NCI-H774 (cell line): Measurements from ENCODE around the gene EPHA4.
"Not testable (repeated sequence)": the region's sequence is repeated elsewhere in the genome, so short reads cannot be mapped to it uniquely, and the experiment has no call there.

Source experiments
- DNase-seq: peaks from one replicate; lab custom pipeline; 2025; lab: John Stamatoyannopoulos, UW

Gene EPHA4

DNA sequence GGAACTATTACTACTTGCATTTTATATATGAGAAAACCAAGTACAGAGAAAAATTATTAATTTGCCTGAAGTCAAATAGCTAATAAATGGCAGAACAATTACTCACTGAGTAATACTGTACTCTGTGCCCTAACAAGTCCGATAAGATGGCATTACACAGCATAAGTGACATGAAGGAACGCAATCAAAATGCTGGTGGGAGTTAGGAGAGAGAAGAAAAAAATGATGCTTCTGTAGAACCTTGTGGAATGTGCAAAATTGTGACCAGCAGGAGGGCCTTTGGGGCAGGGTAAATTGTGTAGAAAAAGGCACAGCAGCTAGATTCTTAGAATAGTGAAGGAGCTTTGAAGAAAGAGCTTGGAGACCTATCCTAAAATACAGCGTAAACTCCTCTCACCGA lies 32.9 kb downstream of the EPHA4 start:
- no peak for DNase-seq

DNA sequence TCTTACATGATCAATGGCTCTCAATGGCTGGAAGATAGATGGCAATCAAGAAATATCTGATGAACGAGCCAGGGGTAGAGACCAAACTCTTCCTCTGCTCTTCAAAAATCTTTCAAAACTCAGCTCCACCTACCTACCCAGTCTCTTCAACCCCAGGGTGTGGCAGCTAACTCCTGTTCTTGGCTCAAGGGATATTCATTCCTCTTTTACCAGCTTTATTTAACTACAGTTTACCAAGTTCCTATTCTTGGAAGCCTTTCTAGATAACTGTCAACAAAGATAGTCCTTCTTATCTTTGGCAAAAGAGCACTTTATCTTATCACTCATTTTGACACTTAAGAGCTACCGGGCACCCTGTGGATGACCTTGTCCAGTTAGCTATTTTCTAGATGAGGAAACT lies 36.3 kb downstream of the EPHA4 start:
- no peak for DNase-seq

DNA sequence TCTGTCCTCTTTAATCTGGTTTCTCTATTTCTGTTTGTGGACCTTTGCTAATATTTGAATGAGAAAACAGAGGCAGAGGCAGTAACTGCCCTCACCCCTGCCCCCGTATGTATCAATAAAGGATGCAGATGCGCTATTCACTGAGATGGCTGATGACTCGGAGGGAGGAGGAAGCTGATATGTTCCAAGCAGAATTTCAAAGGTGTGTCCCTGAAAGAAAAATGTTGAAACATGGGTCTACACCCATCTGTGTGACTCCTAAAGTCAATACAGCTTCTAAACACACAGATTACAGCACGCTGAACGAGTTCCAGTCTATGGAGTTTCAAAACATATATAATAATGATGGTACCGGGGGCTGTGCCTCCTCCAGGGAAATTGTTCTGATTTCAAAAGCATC lies 38.8 kb downstream of the EPHA4 start:
- DNase-seq = no peak

DNA sequence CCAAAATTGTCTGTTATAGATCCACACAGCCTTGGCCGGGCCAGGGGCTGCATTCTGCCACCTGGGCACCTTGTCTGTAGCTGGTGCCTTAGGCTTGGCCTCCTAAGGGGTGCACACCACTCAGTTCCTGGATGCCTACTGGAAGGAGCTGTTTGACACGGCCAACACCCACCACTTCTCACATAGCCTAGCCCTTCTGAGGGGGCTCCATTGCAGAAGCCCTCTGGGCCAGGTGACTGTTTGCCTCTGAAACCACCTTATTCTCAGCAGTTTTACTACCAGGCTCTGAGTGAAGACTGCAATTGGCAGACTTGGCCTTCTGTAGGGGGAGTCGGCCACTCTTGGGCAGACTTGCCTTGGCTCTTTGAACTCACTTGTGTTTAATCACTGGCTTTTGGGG lies 39.5 kb downstream of the EPHA4 start:
- no peak for DNase-seq

DNA sequence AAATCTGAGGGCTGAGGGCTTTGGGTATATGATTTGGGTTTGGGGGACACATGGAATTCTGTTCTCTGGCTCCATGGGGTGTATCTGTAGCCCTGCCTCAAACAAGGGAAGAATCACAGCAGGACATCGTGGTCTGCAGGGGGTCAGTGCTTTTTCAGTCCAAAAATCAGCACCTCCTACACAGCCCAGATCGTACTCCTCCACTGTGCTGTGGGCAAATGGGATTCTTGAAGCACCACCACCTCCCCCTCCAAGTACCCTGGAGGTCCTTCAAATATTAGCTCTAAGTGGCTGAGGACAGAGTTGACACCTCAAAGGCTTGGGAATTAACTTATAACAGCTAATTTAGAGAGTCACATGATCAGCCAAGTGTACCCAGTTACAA lies 41.5 kb downstream of the EPHA4 start:
- DNase-seq = no peak

DNA sequence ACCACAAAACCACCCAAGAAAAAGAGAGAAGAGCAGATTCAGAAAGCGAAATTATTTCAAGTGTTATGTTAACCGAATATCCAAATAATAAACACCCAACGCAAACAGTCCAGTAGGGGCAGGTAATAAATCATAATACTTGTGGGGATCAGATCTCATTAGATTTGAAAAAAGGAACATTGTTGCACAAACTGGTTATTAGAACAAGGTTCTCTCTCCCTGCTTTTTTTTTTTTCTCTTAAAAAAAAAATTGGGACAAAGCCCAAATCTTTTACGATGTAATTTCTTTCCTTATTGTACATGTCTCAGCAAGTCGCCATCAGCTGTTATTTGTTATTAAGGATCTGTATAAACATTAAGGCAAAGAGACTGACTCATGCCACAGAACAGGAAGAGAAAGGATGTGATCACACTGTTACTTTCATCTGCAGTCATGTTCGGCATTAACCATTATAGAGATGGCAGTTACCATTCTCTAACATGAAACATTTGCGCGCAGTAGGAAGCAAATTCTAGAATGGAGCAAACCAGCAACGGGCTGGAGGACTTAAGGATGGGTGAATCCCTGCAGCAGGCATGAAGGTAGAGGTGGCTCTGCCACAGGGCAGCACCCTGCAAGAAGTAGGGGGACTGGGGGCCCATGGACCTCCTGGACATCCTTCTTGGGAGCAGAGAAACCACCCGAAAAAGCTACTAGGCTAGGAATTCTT lies 42.0 kb downstream of the EPHA4 start:
- peak; percentile 16 for DNase-seq

DNA sequence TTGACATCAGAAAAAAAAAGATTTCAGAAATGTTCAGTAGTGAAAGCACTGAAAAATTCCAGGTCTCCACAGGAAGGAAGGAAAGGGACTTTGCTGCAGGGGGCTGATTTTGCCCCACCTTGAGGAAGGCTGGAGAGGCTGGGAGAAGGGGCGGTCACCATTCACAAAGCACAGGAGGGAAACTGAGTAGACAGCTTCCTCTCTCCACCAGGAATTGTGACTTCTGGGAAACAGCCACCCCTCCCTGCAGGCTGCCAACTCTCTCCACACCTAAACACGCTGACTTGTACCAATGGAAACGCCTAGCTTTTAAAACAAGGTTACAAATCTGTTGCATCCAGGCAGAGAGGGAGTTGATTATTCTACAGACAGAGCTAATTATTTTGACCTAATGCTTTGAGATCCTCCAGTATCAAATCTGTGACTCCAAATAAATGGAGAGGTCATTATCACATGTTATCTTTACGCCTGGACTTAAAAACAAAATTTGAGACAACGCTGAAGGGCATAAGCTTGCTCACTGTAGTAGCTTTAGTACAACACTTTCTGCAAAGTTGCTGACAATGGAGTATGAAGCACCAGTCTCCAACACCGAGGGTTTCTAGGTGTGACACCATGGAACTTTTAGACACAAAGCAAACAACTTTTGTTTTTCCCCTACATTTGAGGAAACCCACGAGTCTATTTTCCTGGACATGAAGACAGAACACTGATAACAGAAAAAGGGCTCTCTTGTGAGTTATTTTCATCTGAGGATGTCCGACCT lies 42.7 kb downstream of the EPHA4 start:
- DNase-seq = no peak

DNA sequence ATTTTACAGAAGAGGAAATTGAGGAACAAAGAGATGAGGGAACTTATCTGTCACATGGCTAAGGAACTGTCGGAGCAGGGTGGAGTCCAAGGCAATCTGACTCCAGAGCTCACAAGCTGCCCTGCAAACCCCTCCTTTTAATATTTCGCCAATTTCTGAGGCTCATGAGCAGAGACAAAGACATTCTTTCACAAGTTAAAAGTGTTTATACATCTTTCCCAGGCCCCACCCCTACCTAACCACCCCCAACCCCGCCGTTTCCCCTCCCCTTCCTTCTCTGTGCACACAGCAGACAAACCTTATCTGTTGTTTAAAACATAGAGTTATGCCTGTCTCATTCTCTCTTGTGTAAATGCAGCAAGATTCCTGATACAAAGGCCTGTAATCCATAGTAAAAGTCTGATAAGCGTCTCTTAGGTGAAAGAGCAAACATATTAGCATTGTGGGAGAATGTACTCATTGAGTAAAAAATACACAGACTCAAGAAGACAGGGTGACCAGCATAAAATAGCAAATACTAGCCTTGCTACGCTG lies 44.3 kb downstream of the EPHA4 start:
- DNase-seq = no peak

DNA sequence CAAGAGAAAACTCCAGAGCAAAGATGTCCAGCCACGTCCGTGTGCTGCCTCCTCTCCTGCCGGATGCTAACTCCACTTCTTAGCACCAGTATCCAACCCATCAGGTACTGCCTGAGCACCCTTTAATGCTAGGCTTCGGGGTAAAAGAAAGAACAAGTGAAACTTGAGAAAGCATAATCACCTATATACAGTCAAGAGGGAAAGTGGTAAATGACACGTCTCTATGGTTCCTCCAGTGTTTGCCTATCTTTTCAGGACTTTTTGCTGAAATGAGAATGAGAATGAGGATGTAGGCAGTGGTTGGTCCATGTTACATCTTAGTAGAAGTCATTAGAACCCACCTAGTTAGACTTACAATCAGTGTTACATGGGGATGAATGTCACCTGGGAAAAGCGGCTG lies 47.9 kb downstream of the EPHA4 start:
- DNase-seq = no peak

DNA sequence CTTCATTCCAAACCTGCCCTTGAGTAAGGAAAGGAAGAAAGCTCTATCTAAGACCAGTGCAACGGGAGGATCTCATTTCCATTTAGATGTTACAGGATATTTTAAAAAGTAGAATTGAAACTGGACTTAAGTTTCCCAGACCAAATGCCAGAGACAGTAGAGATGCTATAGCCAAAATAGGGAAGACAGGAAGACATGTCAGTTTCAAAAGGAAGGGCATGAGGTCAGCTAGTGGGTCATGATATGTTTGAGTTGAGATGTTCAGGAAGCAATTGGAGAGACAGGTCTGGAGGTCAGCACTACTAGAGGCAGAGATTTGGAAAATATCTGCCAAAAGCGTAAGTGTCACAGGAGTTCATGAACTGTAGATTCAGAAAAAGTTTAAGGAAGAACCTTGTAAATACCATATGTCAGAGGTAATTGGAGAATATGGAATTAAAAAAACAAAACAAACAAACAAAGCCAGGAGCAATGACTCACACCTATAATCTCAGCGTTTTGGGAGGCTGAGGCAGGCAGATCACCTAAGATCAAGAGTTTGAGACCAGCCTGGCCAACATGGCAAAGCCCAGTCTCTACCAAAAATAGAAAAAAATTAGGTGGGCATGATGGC lies 50.8 kb downstream of the EPHA4 start:
- DNase-seq = no peak

DNA sequence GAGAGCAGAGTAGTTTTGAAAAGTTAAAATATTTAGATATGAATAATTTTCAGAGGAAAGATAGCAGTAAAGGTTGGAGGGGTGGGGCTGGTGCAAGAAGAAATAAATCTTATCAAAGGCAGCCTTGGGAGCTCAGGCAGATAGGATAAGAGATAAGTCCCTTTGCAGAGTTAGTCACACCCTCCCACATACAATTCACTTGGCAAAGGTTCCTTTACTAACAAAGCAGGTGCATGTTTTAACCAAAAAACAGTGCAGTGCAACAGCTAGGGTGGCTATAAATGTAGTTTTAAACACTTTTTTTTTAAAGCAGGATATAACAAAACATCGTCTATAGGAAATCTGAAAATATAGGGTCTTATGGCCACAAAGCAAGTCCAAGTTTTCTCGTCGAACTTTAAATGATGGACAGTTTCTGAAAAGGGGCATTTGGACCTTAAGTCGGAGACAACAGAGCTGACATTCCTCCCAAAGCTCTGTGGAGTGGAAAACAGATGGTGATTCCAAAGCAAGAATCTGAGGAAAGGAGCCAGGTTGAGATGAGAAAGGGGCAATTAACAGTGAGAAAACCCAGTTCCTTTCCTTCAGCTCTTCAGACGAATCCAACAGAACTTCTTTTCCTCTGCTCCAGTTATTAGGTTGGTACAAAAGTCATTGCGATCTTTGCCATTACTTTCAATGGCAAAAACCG lies 53.0 kb downstream of the EPHA4 start:
- DNase-seq = no peak

DNA sequence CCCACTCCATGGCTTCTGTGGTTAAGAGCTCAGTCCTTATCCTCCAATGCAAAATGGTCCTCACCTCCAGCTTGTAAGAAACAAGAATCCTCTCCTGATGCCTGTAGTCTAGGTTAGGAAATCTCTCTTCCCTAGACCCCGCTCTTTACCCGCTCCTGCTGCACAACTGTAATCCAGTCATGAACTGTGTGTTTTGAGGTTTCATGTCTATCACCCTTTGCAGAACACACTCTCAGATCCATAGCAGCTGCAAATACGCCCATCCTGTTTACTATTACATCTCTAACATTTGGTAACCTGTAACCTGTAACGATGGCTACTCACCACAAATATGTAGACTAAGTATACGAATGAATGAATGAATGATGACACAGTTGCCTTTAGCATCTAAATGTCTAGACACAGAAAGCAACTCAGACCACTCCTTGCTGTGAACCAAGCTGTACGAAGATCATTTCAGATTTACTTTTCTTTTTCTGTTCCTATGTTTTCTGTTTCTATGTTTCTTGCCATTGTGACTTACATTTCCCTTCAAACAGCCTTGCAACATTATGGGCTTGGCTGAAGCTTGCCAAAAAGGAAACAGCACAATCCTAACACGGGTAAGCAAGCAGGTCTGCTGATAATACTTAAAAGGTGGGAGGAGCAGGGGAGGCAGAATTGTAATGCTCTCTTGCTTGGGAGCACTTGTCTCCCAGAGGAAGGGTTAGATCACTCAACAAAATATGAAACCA lies 53.7 kb downstream of the EPHA4 start:
- no peak for DNase-seq

DNA sequence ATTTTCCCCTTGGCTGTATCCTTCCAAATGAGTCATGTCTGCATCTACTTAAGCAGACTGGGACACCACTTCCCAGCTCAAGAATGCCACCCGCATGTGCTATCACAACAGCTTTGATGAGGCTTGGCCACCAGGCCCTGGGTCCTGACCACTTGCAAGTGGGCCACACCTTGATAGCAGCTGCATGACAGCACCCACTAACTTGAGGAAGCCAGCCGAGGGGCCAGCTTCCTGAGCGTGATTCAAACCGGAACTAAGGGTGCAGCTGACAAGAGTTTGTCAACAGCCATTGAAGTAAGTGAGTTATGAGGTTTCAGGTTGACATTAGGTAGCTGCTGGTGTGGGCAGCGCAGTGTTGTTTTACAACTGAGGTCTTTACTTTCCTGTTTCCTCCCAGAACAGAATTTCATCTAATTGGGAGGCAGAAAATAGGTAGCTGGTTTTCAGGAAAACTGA lies 54.4 kb downstream of the EPHA4 start:
- DNase-seq = no peak

DNA sequence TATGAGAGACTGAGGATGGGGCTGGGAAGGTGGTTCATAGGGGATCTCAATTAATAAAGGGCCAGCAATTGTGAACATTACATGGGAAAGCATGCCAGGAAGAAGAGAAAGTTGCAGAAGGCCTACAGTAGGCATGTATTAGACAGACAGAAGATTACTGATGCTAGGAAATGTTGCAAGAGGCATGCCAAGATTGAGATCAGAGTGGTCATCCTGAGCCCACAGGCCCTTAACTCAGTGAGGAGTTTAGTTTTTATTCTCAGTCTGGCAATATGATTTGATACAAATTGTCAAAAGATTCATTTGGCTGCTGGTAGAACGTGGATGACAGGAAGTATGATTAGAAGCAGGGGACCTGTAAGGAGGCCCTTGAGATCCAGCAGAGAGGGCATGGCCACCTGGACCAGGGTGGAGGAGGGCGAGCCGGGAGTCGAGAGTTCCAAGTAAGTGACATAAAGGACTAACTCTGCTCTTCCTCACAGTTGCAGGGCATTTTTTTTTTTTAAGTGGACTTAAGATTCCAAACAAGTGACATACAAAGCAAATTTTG lies 54.9 kb downstream of the EPHA4 start:
- no peak for DNase-seq

DNA sequence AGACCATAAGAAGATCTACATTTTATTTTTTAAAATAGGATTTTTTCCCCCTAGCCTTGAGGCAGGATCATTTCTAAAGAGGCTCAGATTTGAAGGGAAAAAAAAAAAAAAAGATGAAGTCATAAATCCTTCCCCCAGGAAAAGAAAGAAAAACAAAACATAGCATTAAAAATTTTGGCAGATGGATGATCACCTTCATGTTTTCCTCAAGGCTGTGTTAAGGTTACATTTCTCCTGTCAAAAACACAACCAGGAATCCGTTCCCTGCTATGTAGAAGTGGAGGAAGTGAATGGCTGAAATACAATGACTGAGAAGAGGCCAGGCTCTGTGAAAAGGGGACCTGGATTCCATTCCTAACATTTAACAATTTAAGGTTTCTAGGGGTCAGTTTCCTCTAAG lies 56.2 kb downstream of the EPHA4 start:
- DNase-seq = no peak

DNA sequence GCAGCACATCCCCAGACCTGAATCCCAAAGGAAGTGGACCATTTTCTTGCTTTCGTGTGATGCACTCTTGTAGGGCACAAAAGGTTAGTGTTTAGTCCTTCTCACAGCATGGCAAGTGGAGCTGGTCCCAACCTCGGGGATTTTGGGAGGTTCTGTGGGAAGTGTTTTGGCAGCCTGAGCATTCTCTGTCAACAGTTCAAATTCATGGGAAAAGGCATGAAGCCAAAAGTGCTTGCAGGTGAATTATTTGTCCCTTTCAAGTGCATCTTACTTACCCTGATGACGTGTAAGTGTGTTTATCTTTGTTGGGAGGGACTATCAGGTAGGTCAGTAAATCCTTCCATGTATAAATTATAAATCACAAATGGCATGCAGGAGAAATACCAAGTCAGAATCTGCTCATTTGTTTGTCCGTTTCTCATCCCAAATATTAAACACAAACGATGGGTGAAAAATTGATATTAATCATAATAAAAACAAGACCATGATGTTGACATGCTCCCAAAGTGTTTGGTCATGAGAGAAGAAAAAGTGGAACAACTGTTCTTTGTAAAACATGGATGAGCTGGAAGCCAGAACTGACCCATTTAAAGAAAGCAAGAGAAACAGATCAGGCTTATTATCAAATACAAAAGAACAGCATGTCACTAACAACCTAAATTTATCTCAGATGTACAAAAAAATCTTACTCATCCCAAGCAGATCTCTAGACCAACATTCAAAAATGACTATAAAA lies 57.6 kb downstream of the EPHA4 start:
- DNase-seq = peak; percentile 20

DNA sequence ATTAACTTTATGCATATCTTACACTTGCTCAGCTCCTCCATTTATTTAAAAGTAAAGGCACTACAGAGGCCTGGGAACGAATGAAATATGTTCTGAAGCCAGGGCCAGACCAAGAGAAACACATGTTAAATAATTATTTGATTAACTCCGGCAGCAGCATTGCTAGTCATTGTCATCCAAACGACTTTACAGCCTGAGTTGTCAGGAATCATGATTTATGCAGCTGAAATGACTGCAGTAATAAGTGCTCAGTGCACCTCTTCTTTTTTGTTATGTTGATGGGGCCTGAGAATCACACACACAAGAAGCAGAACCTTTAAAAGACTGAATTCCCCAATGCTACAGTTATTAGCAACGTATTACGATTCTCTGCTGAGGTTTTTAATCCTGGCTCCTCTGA lies 58.9 kb downstream of the EPHA4 start:
- DNase-seq = peak; percentile 58

DNA sequence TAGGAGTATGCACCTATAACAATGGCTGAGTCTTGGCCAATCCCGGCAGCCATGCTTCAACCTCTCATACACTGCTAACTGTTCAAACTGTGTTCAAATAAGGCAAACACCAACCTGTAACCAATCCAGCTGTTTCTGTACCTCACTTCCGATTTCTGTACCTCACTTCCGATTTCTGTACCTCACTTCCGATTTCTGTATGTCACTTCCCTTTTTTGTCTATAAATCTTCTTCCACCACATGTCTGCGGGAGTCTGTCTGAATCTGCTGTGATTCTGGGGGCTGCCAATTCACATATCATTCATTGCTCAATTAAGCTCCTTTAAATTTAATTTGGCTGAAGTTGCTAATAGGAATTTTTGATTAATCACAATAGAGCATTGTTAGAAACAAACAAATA lies 60.8 kb downstream of the EPHA4 start:
- not testable (repeated sequence) for DNase-seq

DNA sequence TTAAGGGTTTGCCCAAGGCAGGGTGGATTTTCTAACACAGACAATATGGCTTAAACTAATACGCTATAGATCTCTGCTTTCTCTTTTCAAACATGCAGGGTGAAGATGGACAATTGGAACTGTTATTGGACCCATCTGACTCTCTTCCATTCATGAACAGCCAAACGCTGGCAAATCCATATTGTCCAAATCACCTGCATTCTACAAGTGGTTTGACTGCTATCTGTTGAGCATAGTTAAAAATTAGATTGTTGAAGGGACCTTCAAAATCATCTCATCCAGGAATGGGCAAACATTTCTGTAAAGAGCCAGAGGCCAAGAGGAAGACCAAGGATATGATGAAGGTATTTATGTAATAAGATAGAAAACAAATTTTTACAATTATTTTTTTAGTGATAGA lies 65.6 kb downstream of the EPHA4 start:
- no peak for DNase-seq

DNA sequence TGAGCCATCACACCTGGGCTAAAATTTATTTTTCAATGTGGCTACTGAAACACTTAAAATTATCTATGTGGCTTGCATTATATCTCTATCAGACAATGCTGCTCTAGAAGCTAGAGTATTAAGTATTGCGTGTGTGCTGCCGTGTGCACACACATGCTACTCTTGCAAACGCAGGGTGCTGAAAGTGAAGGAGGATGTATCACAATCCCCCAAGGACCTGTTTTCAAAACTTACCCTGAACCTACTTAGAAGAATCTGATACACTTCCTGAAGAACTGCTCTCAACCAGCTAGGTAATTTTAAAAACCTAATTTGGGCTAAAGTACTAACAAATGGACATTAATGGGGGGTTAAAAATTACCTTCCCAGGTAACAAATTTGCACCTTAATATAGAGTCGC lies 66.5 kb downstream of the EPHA4 start:
- DNase-seq = no peak

DNA sequence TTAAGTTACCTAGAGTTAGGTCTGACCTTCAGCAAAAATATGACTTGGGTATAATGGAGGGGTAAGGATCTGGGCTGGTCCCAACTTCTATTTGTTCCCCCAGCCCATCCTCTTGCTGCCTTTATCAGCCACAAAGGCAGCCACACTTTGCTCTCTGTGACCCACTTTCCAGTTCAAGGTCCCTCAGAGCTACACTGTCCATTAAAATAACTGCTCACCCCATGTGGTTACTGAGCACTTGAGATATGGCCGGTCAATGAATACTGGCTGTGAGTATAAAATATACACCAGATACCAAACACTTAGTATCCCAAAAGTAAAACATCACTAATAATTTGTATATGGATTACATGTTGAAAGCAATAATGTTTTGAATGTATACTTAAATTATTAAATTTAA lies 67.2 kb downstream of the EPHA4 start:
- no peak for DNase-seq
